B cell (primary cell): ENCODE data around the gene CFAP100.

ENCODE experiments used
- EZH2 ChIP-seq: IDR thresholded peaks from 2 replicates; pipeline ENCODE4 v1.6.1; 2012; ENCODE audit warnings: borderline replicate concordance, low read depth, mild to moderate bottlenecking, moderate library complexity, low read length; ENCODE audit not compliant: insufficient read depth, poor library complexity, severe bottlenecking
- TF ChIP-seq, protein P1 (sequence below): fragments of 200-600 bp; IDR thresholded peaks from one replicate; pipeline ENCODE4 v1.8.0; 2022; ENCODE audit warnings: antibody characterized with exemption, mild to moderate bottlenecking

DNA sequence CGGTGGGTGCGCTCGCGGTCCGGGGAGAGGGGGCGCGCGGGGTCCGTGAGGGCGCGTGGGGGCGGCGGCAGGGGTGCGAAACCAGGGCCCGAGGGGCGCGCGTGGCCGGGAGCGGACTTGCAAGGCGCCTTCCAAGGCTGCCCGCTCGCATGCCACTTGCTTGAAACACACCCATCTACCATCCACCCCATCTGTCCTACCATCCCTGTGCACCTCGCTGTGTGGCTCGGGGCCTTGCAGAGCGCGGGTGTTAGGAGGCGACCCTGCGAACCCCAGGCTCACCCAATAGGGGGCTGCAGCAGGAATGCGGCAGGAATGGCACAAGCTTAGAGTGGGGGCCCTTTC is 240 bp downstream of the CFAP100 start:
- TF ChIP-seq, protein P1, sequence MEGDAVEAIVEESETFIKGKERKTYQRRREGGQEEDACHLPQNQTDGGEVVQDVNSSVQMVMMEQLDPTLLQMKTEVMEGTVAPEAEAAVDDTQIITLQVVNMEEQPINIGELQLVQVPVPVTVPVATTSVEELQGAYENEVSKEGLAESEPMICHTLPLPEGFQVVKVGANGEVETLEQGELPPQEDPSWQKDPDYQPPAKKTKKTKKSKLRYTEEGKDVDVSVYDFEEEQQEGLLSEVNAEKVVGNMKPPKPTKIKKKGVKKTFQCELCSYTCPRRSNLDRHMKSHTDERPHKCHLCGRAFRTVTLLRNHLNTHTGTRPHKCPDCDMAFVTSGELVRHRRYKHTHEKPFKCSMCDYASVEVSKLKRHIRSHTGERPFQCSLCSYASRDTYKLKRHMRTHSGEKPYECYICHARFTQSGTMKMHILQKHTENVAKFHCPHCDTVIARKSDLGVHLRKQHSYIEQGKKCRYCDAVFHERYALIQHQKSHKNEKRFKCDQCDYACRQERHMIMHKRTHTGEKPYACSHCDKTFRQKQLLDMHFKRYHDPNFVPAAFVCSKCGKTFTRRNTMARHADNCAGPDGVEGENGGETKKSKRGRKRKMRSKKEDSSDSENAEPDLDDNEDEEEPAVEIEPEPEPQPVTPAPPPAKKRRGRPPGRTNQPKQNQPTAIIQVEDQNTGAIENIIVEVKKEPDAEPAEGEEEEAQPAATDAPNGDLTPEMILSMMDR = no peak
- TF ChIP-seq EZH2 = no peak
